Endothelial cell of umbilical vein (primary cell): ENCODE measurements around the gene SPRY4. TPM values are rescaled to one million over a fixed set of nuclear protein-coding genes. Genes with fewer than 3 reads are reported as not detected.

Experiments
- BruUV-seq: library from RNA; stranded (reverse); fragments of 400-500 nt; replicated peaks from 2 replicates; lab custom pipeline; 2021; lab: Mats Ljungman, UMichigan
- CTCF ChIA-PET: fragments of 300-600, 350-600 bp; sonication (Branson Sonifier 250); formaldehyde crosslinking; loops from one replicate; lab custom pipeline; 2021; ENCODE audit warnings: antibody characterized with exemption, inconsistent platforms; lab: Charles Lee
- POLR2A ChIA-PET: fragments of 300-600, 350-600 bp; sonication (Branson Sonifier 250); formaldehyde crosslinking; loops from one replicate; lab custom pipeline; 2021; ENCODE audit warnings: antibody characterized with exemption, inconsistent platforms; lab: Charles Lee
- DNase-seq: peaks from one replicate; pipeline ENCODE4 v3.0.0-alpha.2; 2011; ENCODE audit warnings: low read depth, low spot score
- FAIRE-seq: peaks from 2 replicates; lab custom pipeline; 2011; peaks lifted over from hg19 to GRCh38; lab: Jason Lieb, UNC
- H2AFZ ChIP-seq: 2 replicates; pipeline ENCODE4 v1.6.0; 2012; ENCODE audit warnings: low read depth, low read length, control low read depth, inconsistent platforms
- H3K27ac ChIP-seq: 2 replicates; pipeline ENCODE4 v1.5.1; 2011; ENCODE audit warnings: low read depth, mild to moderate bottlenecking, control low read depth, low read length, moderate library complexity; ENCODE audit not compliant: insufficient read depth
- H3K27me3 ChIP-seq, 2 experiments: 2 replicates each; pipeline versions ENCODE4 v1.6.0 to v1.6.1; 2011; ENCODE audit warnings: low read length in 2 of 2, mixed read lengths in 1 of 2; ENCODE audit not compliant: control insufficient read depth in 2 of 2, insufficient read depth in 2 of 2
- H3K36me3 ChIP-seq, 2 experiments: 2 replicates in 1 of 2; 3 replicates in 1 of 2; pipeline ENCODE4 v1.5.1; 2011; ENCODE audit warnings: low read length in 2 of 2, mild to moderate bottlenecking in 1 of 2, moderate library complexity in 1 of 2; ENCODE audit not compliant: control insufficient read depth in 2 of 2, insufficient read depth in 2 of 2; ENCODE audit errors: extremely low read depth in 1 of 2
- H3K4me1 ChIP-seq: 3 replicates; pipeline ENCODE4 v1.5.1; 2011; ENCODE audit warnings: mild to moderate bottlenecking, low read length; ENCODE audit not compliant: control insufficient read depth, insufficient read depth; ENCODE audit errors: extremely low read depth
- H3K4me2 ChIP-seq: 2 replicates; pipeline ENCODE4 v1.6.1; 2011; ENCODE audit warnings: low read length, control low read depth, mixed read lengths; ENCODE audit not compliant: insufficient read depth
- H3K4me3 ChIP-seq, 3 experiments: fragments of 200-600 bp in 1 of 3; sonication (generic), shearing (Covaris generic) in 1 of 3; replicated peaks in 1 of 3; 2 replicates each; pipeline ENCODE4 v1.5.1; 2011 to 2016; ENCODE audit warnings: control low read depth in 3 of 3, low read length in 3 of 3, mild to moderate bottlenecking in 2 of 3, inconsistent platforms in 1 of 3, low read depth in 1 of 3, moderate library complexity in 1 of 3; ENCODE audit not compliant: insufficient read depth in 1 of 3
- H3K79me2 ChIP-seq: 2 replicates; pipeline ENCODE4 v1.6.0; 2012; ENCODE audit warnings: low read length, inconsistent platforms; ENCODE audit not compliant: control insufficient read depth, insufficient read depth
- H3K9ac ChIP-seq: replicated peaks from 2 replicates; pipeline ENCODE3; 2011; ENCODE audit warnings: low read length, control low read depth; ENCODE audit not compliant: insufficient read depth; ENCODE audit errors: extremely low read depth
- H3K9me1 ChIP-seq: replicated peaks from 3 replicates; pipeline ENCODE4 v1.6.0; 2011; ENCODE audit warnings: mild to moderate bottlenecking, low read length; ENCODE audit not compliant: control insufficient read depth, insufficient read depth; ENCODE audit errors: extremely low read depth
- H3K9me3 ChIP-seq: replicated peaks from 2 replicates; pipeline ENCODE4 v1.5.1; 2012; ENCODE audit warnings: low read length, inconsistent platforms; ENCODE audit not compliant: control insufficient read depth, insufficient read depth
- H4K20me1 ChIP-seq: replicated peaks from 2 replicates; pipeline ENCODE3; 2011; ENCODE audit warnings: mild to moderate bottlenecking, low read length; ENCODE audit not compliant: control insufficient read depth, insufficient read depth; ENCODE audit errors: extremely low read depth
- EZH2 ChIP-seq: IDR thresholded peaks from 2 replicates; pipeline ENCODE4 v1.6.1; 2012; ENCODE audit warnings: borderline replicate concordance, low read depth, mild to moderate bottlenecking, moderate library complexity, low read length, inconsistent platforms; ENCODE audit not compliant: severe bottlenecking
- FOS ChIP-seq: IDR thresholded peaks from 2 replicates; pipeline ENCODE4 v1.6.1; 2011; ENCODE audit warnings: mild to moderate bottlenecking, low read length, moderate library complexity, borderline replicate concordance; ENCODE audit not compliant: insufficient read depth
- GATA2 ChIP-seq: IDR thresholded peaks from 2 replicates; pipeline ENCODE4 v1.7.0; 2011; ENCODE audit warnings: low read depth, mild to moderate bottlenecking, moderate library complexity, mixed read lengths, low read length; ENCODE audit not compliant: insufficient read length, insufficient read depth
- JUN ChIP-seq: IDR thresholded peaks from 2 replicates; pipeline ENCODE4 v1.6.1; 2011; ENCODE audit warnings: borderline replicate concordance, low read depth; ENCODE audit not compliant: insufficient read length, insufficient read depth
- MYC ChIP-seq: IDR thresholded peaks from one replicate; pipeline ENCODE4 v1.6.1; 2011; ENCODE audit warnings: mild to moderate bottlenecking, low read depth, low read length
- POLR2A ChIP-seq: IDR thresholded peaks from 2 replicates; pipeline ENCODE4 v1.6.1; 2012; ENCODE audit warnings: low read depth, mild to moderate bottlenecking, control low read depth, low read length
- POLR2AphosphoS5 ChIP-seq: IDR thresholded peaks from 2 replicates; pipeline ENCODE4 v1.6.1; 2012; ENCODE audit warnings: low read depth, mild to moderate bottlenecking, control low read depth, low read length, moderate library complexity; ENCODE audit not compliant: insufficient read depth
- dilution Hi-C: fragments of 300-500 bp; cut with MboI; formaldehyde crosslinking; loops from one replicate; pipeline ENCODE4 v1.15.0; 2019; ENCODE audit warnings: low sequenced_read_pairs; ENCODE audit not compliant: extremely low pct_ligation_motif_present
- intact Hi-C: fragments of 100-400 bp; cut with micrococcal nuclease; formaldehyde crosslinking; loops from one replicate; pipeline ENCODE4 v1.10.0; 2022
- polyA plus RNA-seq, 4 experiments: library from polyadenylated mRNA; depleted of rRNA in 3 of 4; stranded (reverse) in 3 of 4; unstranded in 1 of 4; fragments of >200 nt; gene quantifications; 2 replicates each; pipeline versions ENCODE4 v1.2.1 to v1.2.3, GENCODE V29; 2011 to 2012; ENCODE audit warnings: missing spikeins in 1 of 4
- total RNA-seq: library from RNA; stranded (reverse); gene quantifications from 2 replicates; pipeline ENCODE4 v1.2.3, GENCODE V29; 2021
- TF ChIP-seq, protein P1 (sequence below): IDR thresholded peaks from 2 replicates; pipeline ENCODE4 v1.6.1; 2011; ENCODE audit not compliant: insufficient read depth, insufficient read length
- TF ChIP-seq, protein P2 (sequence below), 2 donors: IDR thresholded peaks; 1 replicate in 1 of 2; 2 replicates in 1 of 2; pipeline ENCODE4 v1.5.1; 2011; ENCODE audit warnings: low read length in 2 of 2, mild to moderate bottlenecking in 2 of 2, moderate library complexity in 2 of 2, control low read depth in 1 of 2, inconsistent platforms in 1 of 2, low read depth in 1 of 2; ENCODE audit not compliant: insufficient read depth in 1 of 2; ENCODE audit errors: extremely low read depth in 1 of 2

Gene SPRY4
- total and polyA plus RNA-seq, 2 donors (not counting 3 experiments of a cell fraction or from before 2014, with no cell fraction given): 9.3 to 33.9 TPM

DNA sequence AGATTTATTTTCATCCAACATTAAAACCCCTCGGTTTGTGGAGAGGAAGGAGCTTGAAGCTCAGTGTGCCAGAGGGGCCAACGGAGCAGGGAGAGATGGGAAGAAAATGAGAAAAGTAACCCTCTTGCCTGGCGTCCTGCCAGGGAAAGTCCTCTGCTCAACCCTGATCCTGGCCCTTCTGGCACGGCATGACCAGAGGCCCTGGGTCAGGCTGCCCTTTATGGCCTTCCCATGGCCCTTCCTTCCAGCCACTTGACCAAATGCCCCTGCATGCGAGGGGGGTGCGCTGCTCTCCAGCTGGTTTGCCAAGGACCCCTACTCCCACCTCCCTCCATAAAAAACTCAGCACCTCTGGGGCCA is 43.8 kb downstream of the SPRY4 start:
- H3K9ac ChIP-seq: no peak overlapping the region
- no peaks in the 10 kb centered on the region for H3K27me3 ChIP-seq

GRCh38 chr5:142280066-142281007 is 44.5 kb downstream of the SPRY4 start:
- Histone ChIP-seq H3K9me1 (no peaks in the 10 kb centered on the region), H4K20me1 (no peaks in the 10 kb centered on the region), H3K9ac (peak overlapping the region; percentile 21), H3K9me3 (no peaks in the 10 kb centered on the region), H3K27me3 (no peaks in the 10 kb centered on the region), H3K36me3 (no peaks in the 10 kb centered on the region), H3K27ac (peak overlapping the region; percentile 75), H3K4me1 (peaks cover 15% of the 10 kb centered on the region), H3K79me2 (no peaks in the 10 kb centered on the region), H2AFZ (peak overlapping the region; percentile 84), H3K4me2 (no peak overlapping the region), H3K4me3 (no peak overlapping the region)
- DNase-seq: peak; percentile 70
- dilution Hi-C loops (no loop called here), intact Hi-C loops (loop anchor here (1.0 to 2.0 kb wide), 2 partner anchors 17 to 58 kb away; no protein-coding TSS in a partner anchor)
- ChIA-PET CTCF (interaction anchor here (0.8 to 2.5 kb wide), 13 partner anchors 8 to 265 kb away, joined by 3 to 11 read pairs (median 5); no protein-coding TSS in a partner anchor), POLR2A (interaction anchor here (0.6 kb wide), 1 partner anchor 158 kb away, joined by 6 read pairs; no protein-coding TSS in a partner anchor)
- FAIRE-seq: peak; percentile 87
- TF ChIP-seq, protein P1, sequence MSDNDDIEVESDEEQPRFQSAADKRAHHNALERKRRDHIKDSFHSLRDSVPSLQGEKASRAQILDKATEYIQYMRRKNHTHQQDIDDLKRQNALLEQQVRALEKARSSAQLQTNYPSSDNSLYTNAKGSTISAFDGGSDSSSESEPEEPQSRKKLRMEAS: no peak
- TF ChIP-seq POLR2A (no peak), EZH2 (no peak), MYC (no peak), POLR2AphosphoS5 (no peak), FOS (no peak), GATA2 (no peak), JUN (no peak)
- TF ChIP-seq, protein P2, sequence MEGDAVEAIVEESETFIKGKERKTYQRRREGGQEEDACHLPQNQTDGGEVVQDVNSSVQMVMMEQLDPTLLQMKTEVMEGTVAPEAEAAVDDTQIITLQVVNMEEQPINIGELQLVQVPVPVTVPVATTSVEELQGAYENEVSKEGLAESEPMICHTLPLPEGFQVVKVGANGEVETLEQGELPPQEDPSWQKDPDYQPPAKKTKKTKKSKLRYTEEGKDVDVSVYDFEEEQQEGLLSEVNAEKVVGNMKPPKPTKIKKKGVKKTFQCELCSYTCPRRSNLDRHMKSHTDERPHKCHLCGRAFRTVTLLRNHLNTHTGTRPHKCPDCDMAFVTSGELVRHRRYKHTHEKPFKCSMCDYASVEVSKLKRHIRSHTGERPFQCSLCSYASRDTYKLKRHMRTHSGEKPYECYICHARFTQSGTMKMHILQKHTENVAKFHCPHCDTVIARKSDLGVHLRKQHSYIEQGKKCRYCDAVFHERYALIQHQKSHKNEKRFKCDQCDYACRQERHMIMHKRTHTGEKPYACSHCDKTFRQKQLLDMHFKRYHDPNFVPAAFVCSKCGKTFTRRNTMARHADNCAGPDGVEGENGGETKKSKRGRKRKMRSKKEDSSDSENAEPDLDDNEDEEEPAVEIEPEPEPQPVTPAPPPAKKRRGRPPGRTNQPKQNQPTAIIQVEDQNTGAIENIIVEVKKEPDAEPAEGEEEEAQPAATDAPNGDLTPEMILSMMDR (IDR thresholded peaks at IDR 0.05; ENCODE audit: extremely low read depth in 1 of 2, insufficient read depth in 1 of 2, low read depth in 1 of 2, low read length in 2 of 2): no peak
- TSS peak; percentile 89 for BruUV-seq

More for the DNA sequence above, 43.8 kb downstream of the SPRY4 start:
- POLR2A ChIA-PET: interaction anchor here (0.6 kb wide), 1 partner anchor 158 kb away, joined by 6 read pairs; no protein-coding TSS in a partner anchor
- Histone ChIP-seq H3K79me2 (no peaks in the 10 kb centered on the region), H3K4me1 (peaks cover 15% of the 10 kb centered on the region), H3K9me3 (no peaks in the 10 kb centered on the region), H3K4me3 (no peak overlapping the region), H3K27ac (peak overlapping the region; percentile 75), H3K9me1 (no peaks in the 10 kb centered on the region), H4K20me1 (no peaks in the 10 kb centered on the region), H3K36me3 (no peaks in the 10 kb centered on the region), H3K4me2 (no peak overlapping the region), H2AFZ (no peak overlapping the region)
- CTCF ChIA-PET: interaction anchor here (1.3 to 2.5 kb wide), 5 partner anchors 10 to 47 kb away, joined by 3 to 11 read pairs (median 7); no protein-coding TSS in a partner anchor
- no peak for TF ChIP-seq JUN
- DNase-seq: no peak
- no peak for FAIRE-seq
- BruUV-seq: no TSS peak
- intact Hi-C loops (loop anchor here (2.0 kb wide), 1 partner anchor 58 kb away; no protein-coding TSS in a partner anchor), dilution Hi-C loops (no loop called here)
